GM18508 (cell line): ENCODE data around the gene SERP2.

ENCODE experiments used
- ATAC-seq: cut with Tn5 transposase; IDR thresholded peaks from one replicate; pipeline ENCODE4 v1.9.1; 2021; ENCODE audit warnings: moderate number of reproducible peaks; ENCODE audit not compliant: insufficient read depth, unreplicated experiment

The SERP2 gene

DNA sequence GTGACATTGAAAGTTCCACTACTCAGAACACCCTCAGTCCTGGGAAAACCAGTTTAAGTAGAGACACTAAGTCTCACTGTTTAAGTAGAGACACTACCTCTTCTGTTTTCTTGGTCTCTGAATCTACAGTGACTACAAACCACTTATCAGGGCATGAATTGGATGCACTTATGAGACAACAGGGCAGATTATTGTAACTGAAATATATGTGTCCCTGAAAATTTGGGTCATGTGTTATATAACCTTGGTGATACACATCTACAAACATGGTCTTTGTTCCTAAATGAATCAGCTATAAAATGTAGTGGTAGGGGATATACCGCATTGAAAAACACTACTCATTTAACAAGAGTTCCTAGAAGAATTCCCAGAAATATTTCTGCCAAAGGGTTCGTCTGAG is 55.7 kb downstream of the SERP2 start:
- ATAC-seq = no peak

DNA sequence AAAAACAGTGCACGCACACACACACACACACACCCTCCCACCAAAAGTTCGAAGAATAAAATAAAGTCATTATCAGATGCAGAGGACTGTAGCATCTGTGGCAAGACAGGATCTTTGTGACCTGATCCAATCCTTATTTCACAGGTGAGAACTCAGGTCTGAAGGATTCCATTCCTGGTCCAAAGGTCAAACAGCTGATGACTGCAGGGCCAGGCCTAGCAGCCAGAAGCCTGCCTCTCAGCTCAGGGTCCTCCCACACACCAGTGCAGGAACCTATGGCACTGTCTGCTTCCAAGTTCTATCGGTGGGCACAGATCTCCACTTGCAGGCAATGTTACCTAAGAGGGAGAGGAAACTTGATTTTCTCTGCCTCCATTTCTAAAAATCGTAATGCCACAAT is 57.5 kb downstream of the SERP2 start:
- ATAC-seq = no peak

DNA sequence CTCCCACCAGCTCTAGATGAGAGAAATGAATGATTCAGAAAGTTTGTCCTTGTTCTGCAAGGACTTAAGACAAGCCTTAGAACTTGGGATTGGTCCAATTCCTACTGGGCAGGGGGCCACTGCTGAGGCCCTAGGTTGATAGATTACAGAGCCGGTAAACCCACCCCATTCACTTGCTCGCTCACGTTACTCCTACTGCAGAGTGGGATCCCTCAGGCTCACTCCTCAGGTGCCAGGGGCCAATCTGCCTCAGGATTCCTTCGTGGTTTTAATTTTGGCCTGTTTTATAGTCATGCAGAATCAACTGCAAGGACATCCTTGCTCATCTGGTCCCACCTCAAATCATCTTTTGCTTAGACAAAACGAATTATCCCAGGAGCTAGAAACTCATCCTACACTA is 59.0 kb downstream of the SERP2 start:
- no peak for ATAC-seq

DNA sequence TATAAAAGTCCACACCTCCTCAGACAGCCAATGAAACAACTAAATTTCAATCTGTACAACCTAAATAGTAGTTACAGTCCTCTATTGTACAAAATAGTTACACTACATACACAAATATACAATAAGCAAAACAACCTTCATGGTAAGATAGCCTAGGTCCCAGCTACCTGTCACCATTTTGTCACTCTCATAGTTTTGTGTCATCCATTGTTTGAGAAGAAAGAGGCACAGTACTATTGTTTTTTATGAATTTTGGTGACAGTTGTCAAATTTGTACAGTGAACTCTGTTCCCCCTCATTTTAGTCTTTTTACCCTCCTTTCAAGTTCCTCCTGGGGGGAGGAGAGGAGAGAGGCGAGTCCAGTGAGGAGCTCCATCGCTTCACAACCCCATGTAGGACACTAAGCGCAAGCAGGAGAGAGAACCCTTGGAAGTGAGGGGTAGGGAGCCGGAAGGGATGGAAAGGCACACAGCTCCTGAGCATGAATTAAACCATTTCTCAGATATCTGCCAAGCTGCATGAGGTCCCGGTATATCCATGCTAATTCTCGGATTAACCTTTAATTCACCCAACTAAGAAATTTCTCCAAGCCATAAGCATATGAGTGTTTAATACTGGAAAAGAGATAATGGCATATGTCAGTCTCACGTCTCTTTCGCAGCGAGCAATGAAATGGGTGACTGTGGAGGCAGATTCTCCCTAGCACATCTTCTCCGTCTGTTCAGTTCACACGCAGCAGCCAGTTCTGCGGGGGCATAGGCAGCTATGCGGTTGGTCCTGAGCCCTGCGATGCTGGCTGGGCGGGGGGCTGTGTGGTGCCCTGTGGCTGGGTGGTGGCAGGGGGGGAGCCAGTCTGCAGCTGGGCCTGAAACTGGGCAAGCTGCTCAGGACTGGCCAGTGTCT is 60.5 kb downstream of the SERP2 start:
- no peak for ATAC-seq

DNA sequence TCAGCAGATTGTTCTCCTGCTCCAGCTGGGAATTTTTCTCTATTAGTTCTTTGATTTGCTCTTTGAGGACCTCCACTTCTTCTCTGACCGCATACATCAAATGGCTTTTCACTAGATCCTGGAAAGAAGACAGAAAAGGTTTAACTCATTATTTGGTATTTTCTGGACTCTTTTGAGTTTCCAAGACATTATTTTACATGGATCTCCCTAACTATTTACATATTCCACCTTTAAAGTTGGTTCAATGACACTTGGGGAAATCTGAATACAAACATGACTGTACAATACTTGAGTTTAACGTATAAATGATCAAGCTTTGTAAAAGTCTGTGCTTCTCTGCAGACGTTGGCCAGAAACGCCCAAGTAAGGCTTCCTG is 61.1 kb downstream of the SERP2 start:
- ATAC-seq = no peak

DNA sequence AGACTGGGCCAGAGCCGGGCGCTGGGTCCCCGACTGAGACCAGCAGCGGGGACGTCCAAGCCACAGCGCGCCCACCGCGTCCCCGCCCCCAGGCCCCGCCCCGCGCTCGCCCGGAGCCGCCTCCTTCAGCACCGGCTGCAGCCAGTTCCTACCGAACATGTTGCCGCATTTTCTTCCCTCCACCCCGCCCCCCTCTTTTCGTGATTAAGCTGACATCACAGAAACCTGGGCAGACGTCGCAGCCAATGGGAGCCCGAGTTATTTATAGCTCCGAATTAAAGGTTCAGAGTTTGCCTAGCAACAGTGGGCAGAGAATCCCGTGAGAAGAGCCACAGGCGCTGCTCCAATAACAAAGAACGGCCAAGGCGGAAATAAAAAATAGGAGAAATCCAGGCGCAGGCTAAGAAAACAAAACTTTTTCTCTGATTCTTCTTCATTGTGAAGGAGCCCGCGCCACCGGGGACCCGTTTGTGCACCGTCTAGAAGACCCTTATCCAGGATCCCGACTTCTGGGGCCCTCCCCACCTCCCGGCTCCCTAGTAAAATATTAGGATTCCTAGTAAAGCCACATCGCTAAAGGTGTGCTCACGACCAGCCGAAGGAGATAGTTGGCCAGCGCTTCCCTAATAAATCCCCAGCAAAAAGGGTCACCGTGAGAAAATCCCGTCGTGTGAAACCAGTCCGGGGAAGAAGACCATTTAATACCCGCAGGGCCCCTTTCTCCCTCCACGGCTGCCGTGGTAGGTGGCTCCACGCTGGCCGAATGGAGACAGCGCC is 61.7 kb downstream of the SERP2 start:
- ATAC-seq = no peak

DNA sequence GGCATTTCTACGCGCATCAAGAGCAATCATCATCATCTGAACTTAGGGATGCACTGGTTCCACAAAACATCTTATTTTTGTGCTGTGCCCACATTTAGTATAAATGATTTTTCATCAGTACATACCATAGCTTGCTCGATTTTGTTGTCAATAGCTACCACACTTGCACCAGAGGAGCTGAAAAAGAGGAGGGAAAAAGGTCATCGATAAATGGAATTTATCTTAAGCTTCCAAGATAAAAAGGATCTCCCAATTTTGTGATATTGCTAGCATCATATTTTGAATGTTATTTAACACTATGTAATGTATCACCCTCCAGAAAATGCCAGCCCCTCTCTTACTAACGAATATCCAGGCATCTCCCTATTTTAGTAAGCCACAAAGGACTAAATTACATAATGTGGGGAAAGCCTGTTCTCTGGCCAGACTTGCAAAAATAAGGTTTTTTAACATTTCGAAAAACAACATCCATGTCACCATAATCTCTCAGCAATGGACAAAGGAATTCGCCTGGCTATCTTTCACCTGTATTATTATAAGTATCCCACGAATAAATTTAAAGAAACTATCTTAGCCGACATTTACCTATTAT is 62.4 kb downstream of the SERP2 start:
- ATAC-seq = no peak

DNA sequence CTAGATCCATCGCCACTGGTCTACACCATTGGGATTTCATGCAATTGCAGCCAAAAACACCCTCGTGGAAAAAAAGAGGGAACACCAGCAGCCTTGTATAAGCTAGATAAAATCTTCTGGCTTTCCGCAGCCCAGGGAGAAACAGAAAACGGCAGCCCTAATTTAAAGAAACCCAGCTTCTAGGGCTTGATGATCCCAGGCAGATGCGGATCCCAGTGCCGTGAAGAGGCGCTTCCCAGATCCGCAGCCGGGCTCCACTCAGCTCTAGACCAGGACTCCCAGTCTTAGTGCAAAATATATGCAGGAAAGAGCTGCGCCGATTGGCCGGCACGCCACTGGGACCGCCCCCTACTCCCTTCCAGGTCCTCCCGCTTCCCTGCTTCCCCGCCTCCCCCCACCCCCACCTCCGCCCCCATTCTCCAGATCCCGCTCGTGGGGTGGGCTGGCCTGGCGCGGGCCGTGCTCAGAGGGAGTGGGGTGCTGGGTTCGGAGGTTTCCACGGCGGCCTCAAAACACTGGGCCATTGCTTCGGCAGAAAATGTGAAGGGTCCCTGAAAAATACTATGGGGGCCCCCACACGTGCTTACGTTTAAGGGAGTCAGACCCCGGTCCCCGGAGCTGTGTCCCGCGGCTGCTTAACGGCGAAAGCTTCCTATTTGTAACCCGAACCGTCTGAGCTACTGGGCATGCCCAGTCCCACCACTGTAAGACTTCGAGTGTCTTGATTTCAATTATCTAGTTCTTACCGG is 63.1 kb downstream of the SERP2 start:
- ATAC-seq = no peak

DNA sequence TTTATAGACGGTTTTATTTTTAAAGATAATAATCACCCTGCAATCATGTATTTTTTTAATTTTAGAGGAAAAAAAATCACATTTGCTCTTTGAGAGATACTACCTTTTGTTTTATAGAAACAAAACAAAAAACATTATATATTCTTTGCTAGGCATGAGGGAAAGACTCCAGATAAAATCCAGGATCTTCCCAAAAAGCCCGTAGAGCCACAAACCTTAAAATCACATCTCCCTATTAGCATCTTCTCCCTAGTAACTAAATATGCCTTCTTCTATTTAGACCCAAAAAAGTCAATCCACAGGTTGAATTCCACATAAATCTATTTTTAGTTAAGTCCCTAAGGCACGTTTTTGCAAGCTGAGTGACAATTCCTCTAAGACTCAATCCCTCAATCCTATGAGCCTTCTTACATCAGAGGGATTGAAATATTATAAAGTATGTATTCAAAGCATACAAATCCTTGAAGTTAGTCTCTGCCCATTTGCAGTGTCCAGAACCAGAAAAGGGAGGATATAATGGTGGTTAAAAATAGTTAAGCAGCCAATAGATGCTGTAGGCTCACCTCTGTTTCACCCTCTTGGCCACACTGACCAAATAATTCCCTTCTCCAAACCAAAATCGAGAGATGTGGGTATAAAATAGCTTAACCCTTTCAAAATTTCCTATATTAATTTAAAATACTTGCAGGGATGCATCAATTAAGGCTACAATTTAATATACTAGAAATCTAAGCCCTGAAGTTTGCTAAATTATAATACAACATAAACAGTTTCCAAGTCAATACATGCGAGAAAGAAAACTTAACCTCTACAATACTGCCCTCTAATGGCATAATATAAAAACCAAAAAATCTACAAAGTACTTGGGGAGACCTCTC is 64.0 kb downstream of the SERP2 start:
- ATAC-seq = no peak

DNA sequence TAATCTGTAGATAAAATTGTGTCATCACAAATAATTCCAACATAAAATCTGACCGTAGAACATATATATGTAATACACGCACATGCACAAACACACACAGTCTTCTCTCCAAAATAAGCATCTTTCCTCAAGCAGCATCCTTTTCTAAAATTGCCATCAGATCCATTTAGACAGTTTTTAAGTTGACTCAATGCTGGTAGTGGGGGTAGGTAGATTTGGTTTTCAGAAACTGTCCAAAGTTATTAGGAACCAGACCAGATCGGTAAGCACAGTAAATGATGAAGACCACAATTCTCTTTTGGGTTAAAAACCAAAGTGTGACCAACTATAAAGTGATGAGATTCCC is 64.6 kb downstream of the SERP2 start:
- no peak for ATAC-seq

DNA sequence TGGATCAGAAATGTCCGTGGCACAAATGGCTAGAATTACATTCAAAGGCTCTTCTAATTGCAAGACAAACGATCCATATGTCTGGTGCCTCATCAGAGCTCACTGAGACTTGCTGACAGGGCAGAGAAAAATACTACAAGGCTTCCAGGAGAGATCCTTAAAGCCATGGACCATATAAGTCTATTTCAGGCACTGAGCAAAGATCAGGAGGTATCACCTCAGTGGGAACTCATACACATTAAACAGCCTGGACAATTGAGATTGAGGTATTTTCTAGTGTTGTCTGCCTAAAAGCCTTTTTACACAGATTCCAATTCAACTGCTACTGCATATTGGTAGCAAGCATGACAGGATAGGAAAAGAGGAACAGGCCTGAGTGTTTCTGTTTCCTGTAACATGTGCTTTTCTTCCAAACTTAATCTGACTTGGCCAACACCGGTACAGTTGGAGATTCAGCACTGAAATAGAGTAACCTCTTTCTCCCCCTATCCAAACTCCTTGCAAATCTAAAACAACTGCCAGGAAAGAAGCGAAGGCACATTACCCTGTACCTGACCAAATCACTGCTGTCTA is 65.9 kb downstream of the SERP2 start:
- no peak for ATAC-seq

DNA sequence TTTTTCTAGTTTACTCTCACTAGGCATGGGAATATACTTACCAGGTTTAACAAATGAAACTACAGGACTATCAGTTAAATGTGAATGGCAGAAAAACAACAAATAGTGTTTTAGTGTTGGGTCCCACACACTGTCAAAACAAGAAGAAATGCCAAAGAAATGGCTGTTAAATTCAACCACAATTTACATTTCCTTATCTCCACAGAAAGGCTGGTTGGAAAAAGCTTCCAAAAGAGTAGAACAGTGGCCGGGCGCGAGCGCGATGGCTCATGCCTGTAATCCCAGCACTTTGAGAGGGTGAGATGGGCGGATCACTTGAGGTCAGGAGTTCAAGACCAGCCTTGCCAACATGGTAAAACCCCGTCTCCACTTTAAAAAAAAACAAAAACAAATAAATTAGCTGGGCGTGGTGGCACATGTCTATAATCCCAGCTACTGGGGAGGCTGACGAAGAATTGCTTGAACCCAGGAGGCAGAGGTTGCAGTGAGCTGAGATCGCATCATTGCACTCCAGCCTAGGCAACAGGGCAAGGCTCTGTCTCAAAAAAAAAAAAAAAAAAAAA is 66.5 kb downstream of the SERP2 start:
- no peak for ATAC-seq
